DMS 273 (cell line): Measurements from ENCODE around the gene CDK6.
A peak's percentile ranks its signal among the peaks of the same experiment; 100 is the strongest.

Experiments used
- DNase-seq: peaks from one replicate; lab custom pipeline; 2025; ENCODE audit not compliant: unreplicated experiment; lab: John Stamatoyannopoulos, UW

Gene CDK6

DNA sequence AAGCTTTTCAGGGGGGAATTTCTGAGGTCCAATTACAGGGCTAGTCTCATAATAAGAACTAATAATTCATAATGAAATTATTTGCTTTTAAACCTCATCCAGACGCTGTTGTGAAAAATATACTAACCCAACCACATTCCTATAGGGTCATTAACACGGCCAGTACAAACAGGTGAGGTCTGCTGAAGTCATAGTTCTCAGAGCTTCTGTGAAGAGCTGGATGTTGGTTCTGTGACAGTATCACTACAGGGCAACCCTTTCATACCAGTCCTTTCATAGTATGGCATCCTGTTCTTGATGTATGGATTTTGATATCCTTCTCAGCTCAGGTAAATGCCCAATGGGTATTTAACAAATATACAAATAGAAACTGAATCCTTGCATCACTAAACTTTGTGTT, 183.8 kb downstream of the CDK6 start:
- DNase-seq, result no peak

- DNase-seq, result no peak
Measured at GRCh38 chr7:92650391-92650790, 186.0 kb downstream of the CDK6 start.

DNA sequence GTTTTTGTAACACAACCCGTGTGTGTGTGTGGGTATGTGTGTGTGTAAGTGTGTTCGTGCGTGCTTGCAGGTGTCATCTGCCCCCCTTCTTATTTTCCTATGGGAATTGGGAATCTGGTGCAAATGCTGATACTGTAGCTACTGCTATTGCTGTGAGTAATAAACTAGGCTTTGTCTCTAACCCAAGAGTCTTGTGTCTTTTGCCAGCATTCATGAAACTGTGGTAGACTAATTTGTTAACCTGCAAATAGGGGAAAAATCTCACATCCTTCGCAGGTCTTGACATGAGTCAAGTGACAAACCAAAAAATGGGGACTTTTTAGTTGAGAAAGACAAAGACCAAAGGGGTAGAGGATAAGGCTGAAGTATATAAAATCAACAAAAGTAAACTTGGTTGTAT, 188.3 kb downstream of the CDK6 start:
- no peak for DNase-seq

DNA sequence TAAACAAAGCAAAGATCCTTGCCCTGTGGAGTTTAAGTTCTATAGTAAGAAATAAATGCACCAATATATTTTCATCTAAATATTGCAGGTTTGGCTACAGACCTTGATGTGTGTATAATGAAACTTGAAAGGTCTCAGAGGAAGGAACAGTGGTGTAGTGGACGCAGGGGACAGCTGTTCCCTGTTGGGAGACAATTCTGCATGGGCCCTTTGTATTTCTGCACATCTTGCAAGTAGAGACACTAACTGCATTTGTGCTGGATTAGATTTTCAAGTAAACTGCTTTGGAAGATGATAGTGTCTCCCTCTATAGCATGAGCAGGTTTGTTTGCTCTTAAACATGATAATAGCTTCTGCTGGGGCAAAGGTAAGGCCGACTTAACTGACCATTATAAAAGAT, 188.7 kb downstream of the CDK6 start:
- no peak for DNase-seq

- no peak for DNase-seq
Measured at GRCh38 chr7:92647011-92647625, 189.3 kb downstream of the CDK6 start.

GRCh38 chr7:92645114-92646061, 191.0 kb downstream of the CDK6 start:
- peak; percentile 67 for DNase-seq

DNA sequence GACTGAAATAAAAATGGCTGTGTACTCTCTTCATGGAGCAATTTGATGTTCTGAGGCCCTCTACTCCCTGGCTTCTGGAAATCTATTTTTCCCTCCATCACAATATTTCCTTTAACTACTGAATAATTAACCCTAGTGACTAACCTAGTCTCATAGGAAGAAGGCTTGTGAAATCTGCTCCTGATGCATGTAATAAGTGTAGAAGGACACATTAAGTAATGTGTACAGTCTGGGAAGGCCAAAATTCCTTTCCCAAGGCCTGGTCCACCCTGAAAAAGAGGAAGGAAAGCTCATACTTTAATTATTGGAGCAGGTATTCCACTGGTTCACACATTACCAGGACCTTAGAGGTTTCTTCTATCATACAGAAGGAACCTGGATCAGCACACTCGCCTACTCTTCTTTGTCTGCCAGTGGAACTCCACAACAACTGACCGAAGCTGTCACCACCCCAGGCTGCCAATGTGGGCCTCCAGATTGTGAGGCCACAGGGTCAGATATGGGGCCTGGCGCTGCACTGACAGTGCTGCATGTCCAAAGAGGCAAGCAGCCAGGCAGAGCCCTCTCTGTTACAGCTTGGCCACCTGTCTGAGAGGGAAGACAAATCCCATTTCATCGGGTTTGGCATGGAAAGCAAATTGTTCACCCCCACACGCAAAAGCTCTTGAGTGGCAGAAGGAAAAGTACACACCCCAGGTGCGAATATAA, 191.8 kb downstream of the CDK6 start:
- DNase-seq, result no peak

- DNase-seq, result no peak
Measured at GRCh38 chr7:92643821-92644220, 192.6 kb downstream of the CDK6 start.

GRCh38 chr7:92641921-92642511, 194.4 kb downstream of the CDK6 start:
- no peak for DNase-seq

- DNase-seq, result peak; percentile 48
Measured at GRCh38 chr7:92639966-92640365, 196.4 kb downstream of the CDK6 start.

GRCh38 chr7:92639213-92639896, 197.0 kb downstream of the CDK6 start:
- DNase-seq, result no peak

DNA sequence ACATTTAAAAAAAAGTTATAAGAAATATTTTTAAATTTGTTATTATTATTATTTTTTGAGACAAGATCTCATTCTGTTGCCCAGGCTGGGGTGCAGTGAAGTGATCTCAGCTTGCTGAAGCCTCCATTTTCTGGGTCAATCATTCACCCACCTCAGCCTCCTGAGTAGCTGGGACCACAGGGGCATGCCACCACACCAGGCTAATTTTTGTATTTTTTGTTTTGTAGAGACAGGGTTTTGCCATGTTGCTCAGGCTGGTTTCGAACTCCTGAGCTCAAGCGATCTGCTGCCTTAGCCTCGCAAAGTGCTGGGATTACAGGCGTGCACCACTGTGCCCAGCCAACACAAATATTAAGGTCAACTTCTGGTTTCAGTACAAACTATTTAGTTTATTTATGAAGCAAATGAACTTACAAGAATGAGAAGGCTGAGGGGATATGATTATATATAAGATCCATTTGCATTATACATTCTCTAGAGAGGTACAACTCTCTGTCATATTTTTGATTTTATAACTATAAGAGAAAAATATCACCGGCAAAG, 200.3 kb downstream of the CDK6 start:
- no peak for DNase-seq

- no peak for DNase-seq
Measured at GRCh38 chr7:92635538-92635937, 200.8 kb downstream of the CDK6 start.

DNA sequence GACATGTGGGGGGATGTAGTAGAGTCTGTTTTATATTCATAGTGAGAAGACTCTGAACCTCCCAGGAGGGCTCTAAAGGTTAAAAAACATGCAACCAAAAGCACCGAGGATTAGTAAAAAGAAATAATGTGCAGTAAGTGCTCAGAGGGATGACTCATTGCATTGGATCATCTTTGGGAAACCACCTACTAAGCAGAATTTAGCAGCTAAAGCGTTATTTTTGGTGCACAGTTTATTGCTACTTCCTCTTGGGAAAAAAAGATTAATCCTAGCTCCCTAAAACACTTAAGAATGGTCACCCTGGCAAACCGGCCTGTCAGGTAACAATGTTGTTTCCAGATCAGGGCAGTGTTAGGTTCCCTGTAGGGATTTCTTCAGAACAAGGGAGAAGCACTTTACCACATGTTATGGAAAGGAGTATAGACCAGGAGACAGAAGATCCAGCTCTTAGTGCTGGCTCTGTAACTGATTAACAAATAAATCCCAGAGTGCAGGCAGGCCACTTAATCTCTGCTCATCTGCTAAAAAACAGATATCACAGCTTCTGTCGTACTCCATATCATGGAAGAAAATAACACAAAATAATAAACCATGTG, 201.4 kb downstream of the CDK6 start:
- DNase-seq, result peak; percentile 46

DNA sequence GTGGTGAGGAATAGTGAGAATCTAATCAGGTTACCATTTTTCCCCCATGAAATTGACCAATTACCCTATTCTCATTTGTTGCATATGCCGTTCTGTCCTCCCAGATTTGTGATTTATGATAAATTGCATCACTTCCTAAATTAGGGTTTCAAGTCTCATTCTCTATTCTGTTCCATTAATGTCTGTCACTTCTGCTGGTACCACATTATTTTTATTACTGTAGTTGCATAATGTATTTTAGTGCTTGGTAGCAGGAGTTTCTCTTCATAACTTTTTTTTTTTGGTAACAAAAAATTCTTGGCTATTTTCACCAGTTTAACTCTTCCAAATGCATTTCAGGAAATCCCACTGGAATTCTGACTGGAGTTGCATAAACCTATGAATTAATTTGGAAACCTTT, 202.2 kb downstream of the CDK6 start:
- DNase-seq, result peak; percentile 49

GRCh38 chr7:92633211-92633906, 203.0 kb downstream of the CDK6 start:
- DNase-seq, result peak; percentile 46

- DNase-seq, result no peak
Measured at GRCh38 chr7:92632791-92633190, 203.6 kb downstream of the CDK6 start.

DNA sequence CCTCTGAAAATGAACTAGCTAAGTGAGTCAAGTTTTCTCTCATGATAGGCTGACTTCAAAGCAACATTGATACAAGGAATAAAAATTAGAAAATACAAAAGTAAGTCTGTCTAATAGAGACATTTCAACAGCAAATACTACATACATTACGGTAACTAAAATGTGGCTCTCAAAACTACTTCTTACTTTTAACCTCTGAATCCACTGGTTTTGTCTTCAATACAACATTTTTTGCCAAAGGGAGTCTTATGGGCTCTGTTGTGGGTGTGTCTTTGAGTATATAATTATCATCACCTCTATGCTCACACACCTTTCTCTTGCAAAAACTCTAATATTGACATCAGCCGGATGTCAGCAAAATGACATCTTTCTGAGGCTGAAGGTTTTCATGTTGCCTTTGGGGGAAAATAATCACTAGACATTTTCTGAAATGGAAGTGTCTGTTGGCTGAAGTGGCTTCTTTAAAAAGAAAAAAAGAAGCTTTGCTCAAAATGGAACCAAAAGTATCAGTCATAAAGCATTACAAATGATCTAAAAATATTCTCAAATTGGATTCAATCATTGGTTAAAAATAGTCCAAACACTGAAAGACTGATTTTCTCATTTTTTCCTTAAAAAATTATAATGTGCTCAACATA, 204.4 kb downstream of the CDK6 start:
- no peak for DNase-seq
